GM12878 (cell line): Measurements from ENCODE around the gene HNRNPLL. TPM values are rescaled to one million over a fixed set of nuclear protein-coding genes. Genes with fewer than 3 reads are reported as not detected.

Experiments used
- ATAC-seq: fragments of 200-7000 bp; cut with Tn5 transposase; 3 replicates; pipeline ENCODE4 v1.9.1; 2020; ENCODE audit warnings: mild to moderate bottlenecking, moderate library complexity
- BruUV-seq: library from RNA; stranded (reverse); fragments of 400-500 nt; replicated peaks from 2 replicates; lab custom pipeline; 2021; lab: Mats Ljungman, UMichigan
- CTCF ChIA-PET: fragments of 300-600 bp; sonication (Branson Sonifier 250); formaldehyde crosslinking; extraction: SDS; loops from one replicate; lab custom pipeline; 2021; ENCODE audit warnings: inconsistent platforms; lab: Yijun Ruan, JAX
- POLR2A ChIA-PET: fragments of 350-600 bp; formaldehyde crosslinking; extraction: SDS; loops from one replicate; lab custom pipeline; 2021; ENCODE audit warnings: inconsistent platforms; lab: Charles Lee
- RAD21 ChIA-PET: fragments of 300-600 bp; sonication (Branson Sonifier 250); formaldehyde crosslinking; loops from one replicate; lab custom pipeline; 2023; ENCODE audit warnings: antibody characterized with exemption; ENCODE audit not compliant: unreplicated experiment; lab: Charles Lee
- SMC1A ChIA-PET: fragments of 300-600 bp; sonication (Branson Sonifier 250); formaldehyde crosslinking; loops from one replicate; lab custom pipeline; 2023; ENCODE audit not compliant: unreplicated experiment, uncharacterized antibody; lab: Charles Lee
- DNase-seq: peaks from one replicate; pipeline ENCODE4 v3.0.0-alpha.2; 2011; ENCODE audit warnings: low read depth, low spot score
- FAIRE-seq: peaks from 3 replicates; lab custom pipeline; 2011; peaks lifted over from hg19 to GRCh38; lab: Jason Lieb, UNC
- H2AFZ ChIP-seq: 2 replicates; pipeline ENCODE4 v1.6.0; 2011; ENCODE audit warnings: low read depth, low read length, control low read depth; ENCODE audit not compliant: control insufficient read depth
- H3K27ac ChIP-seq: 2 replicates; pipeline ENCODE4 v1.5.1; 2011; ENCODE audit warnings: control low read depth; ENCODE audit not compliant: control insufficient read depth, insufficient read depth
- H3K27me3 ChIP-seq, 2 experiments: replicated peaks in 1 of 2; 2 replicates each; pipeline versions ENCODE4 v1.6.0 to v1.6.1; 2011; ENCODE audit warnings: low read length in 1 of 2; ENCODE audit not compliant: control insufficient read depth in 2 of 2, insufficient read depth in 2 of 2
- H3K36me3 ChIP-seq, 2 experiments: 2 replicates each; pipeline ENCODE4 v1.5.1; 2011; ENCODE audit warnings: low read length in 1 of 2; ENCODE audit not compliant: control insufficient read depth in 2 of 2, insufficient read depth in 2 of 2
- H3K4me1 ChIP-seq: 2 replicates; pipeline ENCODE4 v1.6.1; 2011; ENCODE audit warnings: mild to moderate bottlenecking, low read length, moderate library complexity, mixed read lengths; ENCODE audit not compliant: control insufficient read depth, insufficient read depth
- H3K4me2 ChIP-seq: 2 replicates; pipeline ENCODE4 v1.6.0; 2011; ENCODE audit warnings: control low read depth; ENCODE audit not compliant: control insufficient read depth, insufficient read depth
- H3K4me3 ChIP-seq: fragments of 200-600 bp; sonication (generic); 2 replicates; pipeline ENCODE4 v1.5.1; 2016
- H3K79me2 ChIP-seq: 2 replicates; pipeline ENCODE4 v1.6.0; 2011; ENCODE audit warnings: low read length; ENCODE audit not compliant: control insufficient read depth, insufficient read depth
- H3K9ac ChIP-seq: 2 replicates; pipeline ENCODE4 v1.8.0; 2011; ENCODE audit warnings: low read length, control low read depth, mixed read lengths; ENCODE audit not compliant: control insufficient read depth, insufficient read depth
- H3K9me3 ChIP-seq: replicated peaks from 3 replicates; pipeline ENCODE4 v1.5.1; 2011; ENCODE audit warnings: mild to moderate bottlenecking, low read length; ENCODE audit not compliant: control insufficient read depth, insufficient read depth
- H4K20me1 ChIP-seq: 2 replicates; pipeline ENCODE4 v1.6.0; 2011; ENCODE audit not compliant: control insufficient read depth, insufficient read depth
- CHD4 ChIP-seq: fragments of 200-600 bp; sonication (generic); IDR thresholded peaks from 2 replicates; pipeline ENCODE4 v1.6.1; 2016; ENCODE audit warnings: mild to moderate bottlenecking
- DPF2 ChIP-seq: fragments of 450-650 bp; IDR thresholded peaks from 2 replicates; pipeline ENCODE4 v1.6.1; 2017; ENCODE audit warnings: mild to moderate bottlenecking
- IKZF2 ChIP-seq, 2 experiments: fragments of 450-650 bp; IDR thresholded peaks; 2 replicates each; pipeline ENCODE4 v1.6.1; 2017; ENCODE audit warnings: mild to moderate bottlenecking in 2 of 2, moderate library complexity in 2 of 2
- KDM1A ChIP-seq: fragments of 200-600 bp; sonication (generic); IDR thresholded peaks from 2 replicates; pipeline ENCODE4 v1.6.1; 2016; ENCODE audit warnings: borderline replicate concordance
- NR2F1 ChIP-seq: fragments of 450-650 bp; conservative IDR thresholded peaks from 2 replicates; pipeline ENCODE4 v1.6.1; 2017; ENCODE audit warnings: mild to moderate bottlenecking
- PKNOX1 ChIP-seq: fragments of 450-650 bp; IDR thresholded peaks from 2 replicates; pipeline ENCODE4 v1.6.1; 2016; ENCODE audit warnings: mild to moderate bottlenecking
- PML ChIP-seq: IDR thresholded peaks from 2 replicates; pipeline ENCODE4 v1.6.1; 2012; ENCODE audit warnings: low read length, inconsistent platforms
- POLR2A ChIP-seq: IDR thresholded peaks from 2 replicates; pipeline ENCODE4 v1.6.1; 2011; ENCODE audit warnings: low read depth, mild to moderate bottlenecking, low read length
- RCOR1 ChIP-seq: conservative IDR thresholded peaks from 2 replicates; pipeline ENCODE4 v1.6.1; 2012; ENCODE audit warnings: low read depth, low read length, improper control_type of control experiment
- RELA ChIP-seq: fragments of 450-650 bp; IDR thresholded peaks from 2 replicates; pipeline ENCODE4 v1.8.0; 2014; ENCODE audit warnings: borderline replicate concordance; ENCODE audit not compliant: partially characterized antibody
- RFX5 ChIP-seq: IDR thresholded peaks from 2 replicates; pipeline ENCODE4 v1.6.1; 2011; ENCODE audit warnings: low read depth, low read length, improper control_type of control experiment
- SMC3 ChIP-seq: IDR thresholded peaks from 2 replicates; pipeline ENCODE4 v1.6.1; 2011; ENCODE audit warnings: low read length, improper control_type of control experiment, borderline replicate concordance
- SREBF1 ChIP-seq: IDR thresholded peaks from 2 replicates; pipeline ENCODE4 v1.6.1; 2012; ENCODE audit warnings: mild to moderate bottlenecking, low read length
- TAF1 ChIP-seq: IDR thresholded peaks from 2 replicates; pipeline ENCODE4 v1.6.1; 2011; ENCODE audit warnings: mild to moderate bottlenecking, low read depth, low read length, borderline replicate concordance
- TCF7 ChIP-seq: IDR thresholded peaks from 2 replicates; pipeline ENCODE4 v1.6.1; 2014; ENCODE audit warnings: antibody characterized with exemption, borderline replicate concordance
- WRNIP1 ChIP-seq: IDR thresholded peaks from 2 replicates; pipeline ENCODE4 v1.6.1; 2011; ENCODE audit warnings: low read depth, low read length, improper control_type of control experiment, borderline replicate concordance
- ZBTB33 ChIP-seq: fragments of 450-650 bp; IDR thresholded peaks from 2 replicates; pipeline ENCODE4 v1.6.1; 2017; ENCODE audit warnings: mild to moderate bottlenecking
- ZNF274 ChIP-seq: IDR thresholded peaks from one replicate; pipeline ENCODE4 v1.8.0; 2011; ENCODE audit not compliant: insufficient read length, insufficient read depth
- ZNF622 ChIP-seq: fragments of 450-650 bp; IDR thresholded peaks from 2 replicates; pipeline ENCODE4 v1.6.1; 2017; ENCODE audit warnings: mild to moderate bottlenecking, inconsistent platforms
- WGBS: methylation state at CpG from one replicate; pipeline ENCODE4 v1.1.6; 2016; ENCODE audit warnings: low lambda C conversion rate; ENCODE audit not compliant: insufficient replicate concordance, insufficient coverage; ENCODE audit errors: missing lambda C conversion rate; 5-methylcytosine and 5-hydroxymethylcytosine counted together
- in situ Hi-C: fragments of 300-500 bp; cut with MboI; formaldehyde crosslinking; loops from 9 replicates; pipeline ENCODE4 v1.14.3; 2018; ENCODE audit warnings: mixed read lengths
- intact Hi-C: fragments of 100-400 bp; cut with micrococcal nuclease; formaldehyde crosslinking; loops from one replicate; pipeline ENCODE4 v1.14.2; 2022; ENCODE audit not compliant: unreplicated experiment
- polyA plus RNA-seq, 11 experiments: library from polyadenylated mRNA; depleted of rRNA in 4 of 11; unstranded in 6 of 11; stranded (reverse) in 5 of 11; fragments of >200 nt; fragmentation: Nextera tagmentation in 4 of 11; fragmentation: Illumina TruSeq in 1 of 11; extraction: Ambion mirVana in 4 of 11; extraction: Trizol in 1 of 11; gene quantifications; 1 replicate in 1 of 11; 2 replicates in 10 of 11; pipeline versions ENCODE4 v1.2.1 to v1.2.3, GENCODE V29; 2011 to 2016; ENCODE audit warnings: inconsistent platforms in 2 of 11, missing spikeins in 2 of 11, low read depth in 1 of 11
- total RNA-seq, 4 experiments: library from RNA; depleted of rRNA in 3 of 4; stranded (reverse); fragments of >200 nt in 3 of 4; fragmentation: Illumina TruSeq in 1 of 4; extraction: Trizol in 1 of 4; gene quantifications; 2 replicates each; pipeline versions ENCODE4 v1.2.1 to v1.2.3, GENCODE V29; 2013 to 2021

Gene HNRNPLL
- total and polyA plus RNA-seq, 10 of the 15 experiments (the other 5 are each of a cell fraction or from before 2014, with no cell fraction given): 0.98 to 27.1 (median 2.9) TPM

- intact Hi-C loops (no loop called here), in situ Hi-C loops (no loop called here)
- SMC1A ChIA-PET: interaction anchor here (1.7 kb wide), 1 partner anchor 41 kb away, joined by 5 read pairs; no protein-coding TSS in a partner anchor
Measured at GRCh38 chr2:38540580-38541286, 62.0 kb downstream of the HNRNPLL start.

More at GRCh38 chr2:38540580-38541286, 62.0 kb downstream of the HNRNPLL start:
- ATAC-seq (no peak), DNase-seq (no peak), FAIRE-seq (no peak)
- Histone ChIP-seq H3K79me2 (no peaks in the 10 kb centered on the region), H3K9ac (no peak overlapping the region), H3K36me3 (no peaks in the 10 kb centered on the region), H4K20me1 (no peaks in the 10 kb centered on the region), H3K4me1 (no peaks in the 10 kb centered on the region), H3K9me3 (no peaks in the 10 kb centered on the region), H2AFZ (no peak overlapping the region), H3K27ac (no peak overlapping the region), H3K4me2 (no peak overlapping the region), H3K27me3 (no peaks in the 10 kb centered on the region), H3K4me3 (no peak overlapping the region)
- ChIA-PET CTCF (interaction anchor here (1.1 to 2.1 kb wide), 4 partner anchors 8 to 42 kb away, joined by 3 to 8 read pairs (median 4); no protein-coding TSS in a partner anchor), RAD21 (interaction anchor here (1.9 kb wide), 2 partner anchors 41 to 201 kb away, joined by 5 read pairs; no protein-coding TSS in a partner anchor), POLR2A (no interaction called here)
- BruUV-seq: no TSS peak
- 85% methylated on average over 5 of the region's 5 CpGs for WGBS
- TF ChIP-seq NR2F1 (no peak), RCOR1 (no peak), PML (no peak), SREBF1 (no peak), WRNIP1 (no peak), ZNF622 (no peak), IKZF2 (IDR thresholded peaks at IDR 0.05) (no peak), DPF2 (no peak), CHD4 (no peak), RFX5 (no peak), ZNF274 (no peak), ZBTB33 (no peak), PKNOX1 (no peak), KDM1A (no peak), POLR2A (no peak), TAF1 (no peak), SMC3 (no peak), RELA (no peak), TCF7 (no peak)
- TF ChIP-seq, all 136 proteins: peak for 0
